NCI-H2029 (cell line): ENCODE data around the gene SHC2.

Experiments
- DNase-seq: peaks from one replicate; lab custom pipeline; 2025; lab: John Stamatoyannopoulos, UW

The SHC2 gene

DNA sequence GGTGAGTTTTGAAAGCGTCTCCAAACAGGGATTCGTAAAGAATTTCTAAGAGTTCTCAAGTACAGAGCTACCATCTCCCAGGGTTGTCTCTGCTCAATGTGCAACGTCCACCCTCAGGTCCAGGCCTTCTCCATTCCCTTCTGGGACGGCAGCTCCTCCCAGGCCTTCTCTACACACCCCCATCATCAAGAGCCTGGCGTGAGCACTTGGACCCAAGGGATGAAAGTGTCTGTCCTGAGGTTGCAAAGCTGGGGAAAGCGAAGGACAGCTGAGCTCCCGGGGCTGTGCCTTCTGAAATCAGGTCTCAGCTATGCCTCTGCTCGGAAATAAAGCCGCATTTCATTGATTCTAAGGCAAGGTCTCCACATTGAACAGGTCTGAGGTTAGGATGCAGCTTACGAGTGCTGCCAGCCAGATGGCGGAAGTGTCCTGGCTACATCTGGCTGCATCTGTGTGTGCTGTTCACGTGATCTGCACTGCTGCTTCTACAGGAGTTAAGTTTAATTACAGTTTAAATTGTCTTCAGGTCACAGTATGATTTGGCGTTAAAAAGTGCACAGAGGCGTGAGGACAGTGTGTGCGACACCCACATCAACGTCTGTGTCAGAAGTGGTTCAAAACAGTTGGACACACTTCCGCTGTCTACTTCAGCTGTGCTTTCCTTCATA lies 89.2 kb downstream of the SHC2 start:
- DNase-seq = no peak

DNA sequence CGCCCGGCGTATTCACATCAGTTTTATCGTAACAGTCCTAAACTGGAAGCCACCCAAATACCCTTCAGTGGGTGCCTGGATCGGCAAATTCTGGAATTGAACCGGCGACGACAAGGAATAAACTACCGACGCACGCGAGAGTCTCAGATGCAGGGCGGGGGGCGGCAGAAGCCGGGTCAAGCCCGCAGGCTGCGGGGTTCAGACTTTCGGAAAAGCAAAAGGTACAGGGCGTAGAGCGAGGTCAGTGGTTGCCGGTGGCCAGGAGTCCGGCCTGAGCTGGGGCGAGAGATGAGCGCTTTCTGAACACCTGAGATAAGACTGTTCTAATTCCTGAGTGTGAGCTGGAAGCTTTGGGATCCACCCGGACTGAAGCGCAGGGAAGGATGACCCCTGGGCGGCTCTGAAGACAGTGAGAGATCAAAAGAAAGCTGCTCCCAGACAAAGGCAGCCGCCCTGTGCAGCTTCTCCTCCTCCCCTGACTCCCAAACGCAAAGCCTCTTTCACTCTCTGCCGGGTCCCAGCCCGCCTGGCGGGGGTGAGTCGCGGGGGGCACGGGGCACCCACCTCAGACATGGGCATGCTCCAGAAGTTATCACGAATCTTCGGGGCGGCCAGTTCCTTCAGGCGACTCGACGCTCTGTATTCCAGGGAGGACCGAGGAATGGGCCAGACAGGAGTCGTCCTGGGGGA lies 90.0 kb downstream of the SHC2 start:
- no peak for DNase-seq

- no peak for DNase-seq
Observed at GRCh38 chr19:369876-370275, 91.0 kb downstream of the SHC2 start.

GRCh38 chr19:369256-369655 lies 91.6 kb downstream of the SHC2 start:
- no peak for DNase-seq

- no peak for DNase-seq
Observed at GRCh38 chr19:368630-369024, 92.2 kb downstream of the SHC2 start.

- DNase-seq = no peak
Observed at GRCh38 chr19:367963-368629, 92.7 kb downstream of the SHC2 start.

DNA sequence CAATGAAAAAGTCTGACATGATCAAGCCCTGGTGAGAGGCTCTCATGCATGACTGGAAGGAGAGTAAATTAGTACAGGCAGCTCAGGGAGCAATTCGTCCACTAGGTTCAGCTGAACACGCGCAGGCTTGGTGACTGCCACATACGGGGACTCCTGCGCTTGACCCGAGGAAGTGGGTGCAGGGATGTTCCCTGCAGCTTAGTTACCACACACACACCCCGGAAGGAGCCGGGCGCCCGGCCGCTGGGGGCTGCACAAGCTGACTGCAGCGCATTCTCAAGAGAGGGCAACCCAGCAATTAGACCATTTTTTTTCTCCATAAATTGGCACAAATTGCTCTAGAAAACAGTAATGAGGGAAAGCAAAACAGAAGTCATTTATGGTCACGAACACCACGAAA lies 93.3 kb downstream of the SHC2 start:
- DNase-seq = no peak

DNA sequence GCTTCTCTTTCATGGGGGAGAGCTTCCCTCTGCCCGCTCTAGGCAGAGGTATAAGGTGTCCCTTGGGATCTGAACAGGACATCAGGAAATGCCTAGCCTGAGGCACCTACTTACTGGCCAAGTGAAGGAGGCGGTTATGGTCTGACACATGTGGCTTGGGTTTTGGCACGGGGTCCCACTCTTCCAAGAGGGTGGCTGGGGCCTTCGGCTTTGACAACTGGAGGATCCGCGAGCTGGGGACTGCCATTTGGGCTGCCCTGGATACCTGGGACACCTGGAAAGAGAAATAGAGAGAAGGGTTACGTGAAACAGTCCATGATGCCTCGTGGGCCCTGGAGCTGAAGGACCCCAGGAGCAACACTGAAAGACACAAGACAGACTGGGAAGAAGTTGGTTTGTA lies 93.9 kb downstream of the SHC2 start:
- DNase-seq = no peak
